SU-DHL-6 (cell line): ENCODE results near the gene CTNS.

ENCODE experiments used
- CTCF ChIP-seq: fragments of 200-600 bp; sonication (generic); IDR thresholded peaks from one replicate; pipeline ENCODE4 v1.5.1; 2017; ENCODE audit warnings: antibody characterized with exemption, mild to moderate bottlenecking, low read length, moderate library complexity; ENCODE audit not compliant: insufficient read depth, poor library complexity, severe bottlenecking
- EZH2phosphoT487 ChIP-seq: fragments of 200-600 bp; sonication (generic), shearing (Covaris generic); conservative IDR thresholded peaks from 2 replicates; pipeline ENCODE4 v1.6.1; 2018; ENCODE audit warnings: mild to moderate bottlenecking, antibody characterized with exemption, low read length, moderate library complexity, mixed read lengths

- TF ChIP-seq CTCF (no peak), EZH2phosphoT487 (no peak)
These were observed 41.7 kb downstream of the CTNS start for GRCh38 chr17:3678095-3678820.
